A549 (cell line): Measurements from ENCODE around the gene CFAP97.
"Not testable (repeated sequence)": the region's sequence is repeated elsewhere in the genome, so short reads cannot be mapped to it uniquely, and the experiment has no call there.

Experiments used
- E2F6 ChIP-seq: IDR thresholded peaks from 2 replicates; pipeline ENCODE4 v1.6.1; 2012; ENCODE audit warnings: low read depth, borderline replicate concordance
- HDAC2 ChIP-seq: fragments of 200-600 bp; sonication (generic); IDR thresholded peaks from 2 replicates; pipeline ENCODE4 v1.6.1; 2016
- MAX ChIP-seq: IDR thresholded peaks from 2 replicates; pipeline ENCODE4 v1.6.1; 2012
- MYC ChIP-seq: IDR thresholded peaks from 2 replicates; pipeline ENCODE4 v1.6.1; 2012; ENCODE audit warnings: mild to moderate bottlenecking, inconsistent platforms, low read length, improper control_type of control experiment, borderline replicate concordance
- RAD21 ChIP-seq, 2 experiments: fragments of >200 bp in 1 of 2; sonication (Bioruptor Twin) in 1 of 2; formaldehyde crosslinking in 1 of 2; IDR thresholded peaks in 1 of 2; conservative IDR thresholded peaks in 1 of 2; 2 replicates in 1 of 2; 3 replicates in 1 of 2; pipeline ENCODE4 v1.6.1; 2012 to 2018; ENCODE audit warnings: inconsistent platforms in 1 of 2
- REST ChIP-seq: fragments of 200-600 bp; sonication (generic); IDR thresholded peaks from 2 replicates; pipeline ENCODE4 v1.6.1; 2016; ENCODE audit warnings: antibody characterized with exemption, mild to moderate bottlenecking, moderate library complexity
- ZNF302 ChIP-seq: fragments of 250-450 bp; sonication (Bioruptor Pico); IDR thresholded peaks from 2 replicates; pipeline ENCODE4 v1.9.0; 2021; ENCODE audit warnings: inconsistent platforms, mild to moderate bottlenecking, moderate library complexity
- TF ChIP-seq, protein P1 (sequence below): fragments of 250-450 bp; sonication (Bioruptor Pico); IDR thresholded peaks from 2 replicates; pipeline ENCODE4 v1.5.0; 2021; ENCODE audit warnings: mild to moderate bottlenecking, moderate library complexity, borderline replicate concordance
- TF ChIP-seq, protein P2 (sequence below): fragments of >200 bp; sonication (Bioruptor Twin); formaldehyde crosslinking; IDR thresholded peaks from 3 replicates; pipeline ENCODE4 v1.5.1; 2016

- TF ChIP-seq, protein P1, sequence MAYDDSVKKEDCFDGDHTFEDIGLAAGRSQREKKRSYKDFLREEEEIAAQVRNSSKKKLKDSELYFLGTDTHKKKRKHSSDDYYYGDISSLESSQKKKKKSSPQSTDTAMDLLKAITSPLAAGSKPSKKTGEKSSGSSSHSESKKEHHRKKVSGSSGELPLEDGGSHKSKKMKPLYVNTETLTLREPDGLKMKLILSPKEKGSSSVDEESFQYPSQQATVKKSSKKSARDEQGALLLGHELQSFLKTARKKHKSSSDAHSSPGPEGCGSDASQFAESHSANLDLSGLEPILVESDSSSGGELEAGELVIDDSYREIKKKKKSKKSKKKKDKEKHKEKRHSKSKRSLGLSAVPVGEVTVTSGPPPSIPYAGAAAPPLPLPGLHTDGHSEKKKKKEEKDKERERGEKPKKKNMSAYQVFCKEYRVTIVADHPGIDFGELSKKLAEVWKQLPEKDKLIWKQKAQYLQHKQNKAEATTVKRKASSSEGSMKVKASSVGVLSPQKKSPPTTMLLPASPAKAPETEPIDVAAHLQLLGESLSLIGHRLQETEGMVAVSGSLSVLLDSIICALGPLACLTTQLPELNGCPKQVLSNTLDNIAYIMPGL (CRISPR knock-in tag): not testable (repeated sequence)
- TF ChIP-seq MYC; REST; RAD21 (conservative IDR thresholded peaks at IDR 0.05 in 1 of 2, IDR thresholded peaks at IDR 0.05 in 1 of 2); ZNF302 (CRISPR knock-in tag); E2F6; HDAC2; MAX: not testable (repeated sequence)
- TF ChIP-seq, protein P2, sequence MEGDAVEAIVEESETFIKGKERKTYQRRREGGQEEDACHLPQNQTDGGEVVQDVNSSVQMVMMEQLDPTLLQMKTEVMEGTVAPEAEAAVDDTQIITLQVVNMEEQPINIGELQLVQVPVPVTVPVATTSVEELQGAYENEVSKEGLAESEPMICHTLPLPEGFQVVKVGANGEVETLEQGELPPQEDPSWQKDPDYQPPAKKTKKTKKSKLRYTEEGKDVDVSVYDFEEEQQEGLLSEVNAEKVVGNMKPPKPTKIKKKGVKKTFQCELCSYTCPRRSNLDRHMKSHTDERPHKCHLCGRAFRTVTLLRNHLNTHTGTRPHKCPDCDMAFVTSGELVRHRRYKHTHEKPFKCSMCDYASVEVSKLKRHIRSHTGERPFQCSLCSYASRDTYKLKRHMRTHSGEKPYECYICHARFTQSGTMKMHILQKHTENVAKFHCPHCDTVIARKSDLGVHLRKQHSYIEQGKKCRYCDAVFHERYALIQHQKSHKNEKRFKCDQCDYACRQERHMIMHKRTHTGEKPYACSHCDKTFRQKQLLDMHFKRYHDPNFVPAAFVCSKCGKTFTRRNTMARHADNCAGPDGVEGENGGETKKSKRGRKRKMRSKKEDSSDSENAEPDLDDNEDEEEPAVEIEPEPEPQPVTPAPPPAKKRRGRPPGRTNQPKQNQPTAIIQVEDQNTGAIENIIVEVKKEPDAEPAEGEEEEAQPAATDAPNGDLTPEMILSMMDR: not testable (repeated sequence)
These were observed 5.6 kb downstream of the CFAP97 start for GRCh38 chr4:185198189-185198588.
